Esophagus squamous epithelium (tissue), 4 donors: Measurements from ENCODE around the gene ARSI.

Source experiments
- POLR2A ChIP-seq, 4 donors: fragments of 450-650 bp; IDR thresholded peaks; one replicate each; pipeline ENCODE4 v1.6.1; 2017; ENCODE audit warnings: antibody characterized with exemption in 4 of 4, mild to moderate bottlenecking in 4 of 4, moderate library complexity in 3 of 4
- TF ChIP-seq, protein P1 (sequence below), 6 experiments: fragments of 450-650 bp in 4 of 6; fragments of 200-600 bp in 2 of 6; sonication (generic) in 2 of 6; IDR thresholded peaks; one replicate each; pipeline ENCODE4 v1.5.1; 2016 to 2019; ENCODE audit warnings: antibody characterized with exemption in 6 of 6, mild to moderate bottlenecking in 4 of 6, moderate library complexity in 4 of 6

- TF ChIP-seq, protein P1, sequence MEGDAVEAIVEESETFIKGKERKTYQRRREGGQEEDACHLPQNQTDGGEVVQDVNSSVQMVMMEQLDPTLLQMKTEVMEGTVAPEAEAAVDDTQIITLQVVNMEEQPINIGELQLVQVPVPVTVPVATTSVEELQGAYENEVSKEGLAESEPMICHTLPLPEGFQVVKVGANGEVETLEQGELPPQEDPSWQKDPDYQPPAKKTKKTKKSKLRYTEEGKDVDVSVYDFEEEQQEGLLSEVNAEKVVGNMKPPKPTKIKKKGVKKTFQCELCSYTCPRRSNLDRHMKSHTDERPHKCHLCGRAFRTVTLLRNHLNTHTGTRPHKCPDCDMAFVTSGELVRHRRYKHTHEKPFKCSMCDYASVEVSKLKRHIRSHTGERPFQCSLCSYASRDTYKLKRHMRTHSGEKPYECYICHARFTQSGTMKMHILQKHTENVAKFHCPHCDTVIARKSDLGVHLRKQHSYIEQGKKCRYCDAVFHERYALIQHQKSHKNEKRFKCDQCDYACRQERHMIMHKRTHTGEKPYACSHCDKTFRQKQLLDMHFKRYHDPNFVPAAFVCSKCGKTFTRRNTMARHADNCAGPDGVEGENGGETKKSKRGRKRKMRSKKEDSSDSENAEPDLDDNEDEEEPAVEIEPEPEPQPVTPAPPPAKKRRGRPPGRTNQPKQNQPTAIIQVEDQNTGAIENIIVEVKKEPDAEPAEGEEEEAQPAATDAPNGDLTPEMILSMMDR (IDR thresholded peaks at IDR 0.05): no peak
- no peak for TF ChIP-seq POLR2A (IDR thresholded peaks at IDR 0.05)
Observed at GRCh38 chr5:150253416-150254208, 49.1 kb downstream of the ARSI start.
